Measurements from ENCODE around the gene ADAMTS2. TPM values are rescaled to one million over a fixed set of nuclear protein-coding genes. Genes with fewer than 3 reads are reported as not detected.

ADAMTS2 gene
- polyA plus RNA-seq, 1 experiment: 129 TPM

DNA sequence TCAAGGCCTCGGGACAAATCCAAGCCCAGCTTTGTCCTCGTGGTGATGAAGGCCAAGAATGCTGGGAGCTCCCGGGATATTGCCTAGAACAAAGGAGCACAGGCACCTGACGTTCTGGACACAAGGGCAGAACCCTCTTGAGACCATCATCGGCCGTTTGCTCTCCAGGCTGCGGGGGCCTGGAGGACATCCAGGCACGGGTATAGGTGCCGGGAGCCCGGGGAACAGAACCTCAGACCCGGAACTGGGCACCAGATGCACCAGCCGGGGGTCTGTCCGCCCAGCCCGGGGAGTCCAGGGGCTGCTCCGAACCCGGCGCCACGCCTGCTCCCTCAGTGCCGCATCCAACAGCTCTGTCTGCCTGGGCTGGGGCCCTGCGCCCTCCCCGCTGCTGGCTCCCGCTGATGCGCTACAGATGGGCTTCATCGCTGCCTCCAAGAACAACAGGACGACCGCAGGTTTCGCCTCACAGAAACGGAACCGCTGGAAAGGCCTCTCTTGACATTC, 88.0 kb downstream of the ADAMTS2 start:
- ChIA-PET CTCF (interaction anchor here (1.4 to 2.1 kb wide), 4 partner anchors 85 to 91 kb away, joined by 4 to 7 read pairs (median 7); no protein-coding TSS in a partner anchor), POLR2A (interaction anchor here (0.8 to 1.4 kb wide), 5 partner anchors 8 to 69 kb away, joined by 3 to 5 read pairs (median 3); no protein-coding TSS in a partner anchor)
- DNase-seq (ENCODE audit: low read depth): no peak
- TF ChIP-seq, protein P1, sequence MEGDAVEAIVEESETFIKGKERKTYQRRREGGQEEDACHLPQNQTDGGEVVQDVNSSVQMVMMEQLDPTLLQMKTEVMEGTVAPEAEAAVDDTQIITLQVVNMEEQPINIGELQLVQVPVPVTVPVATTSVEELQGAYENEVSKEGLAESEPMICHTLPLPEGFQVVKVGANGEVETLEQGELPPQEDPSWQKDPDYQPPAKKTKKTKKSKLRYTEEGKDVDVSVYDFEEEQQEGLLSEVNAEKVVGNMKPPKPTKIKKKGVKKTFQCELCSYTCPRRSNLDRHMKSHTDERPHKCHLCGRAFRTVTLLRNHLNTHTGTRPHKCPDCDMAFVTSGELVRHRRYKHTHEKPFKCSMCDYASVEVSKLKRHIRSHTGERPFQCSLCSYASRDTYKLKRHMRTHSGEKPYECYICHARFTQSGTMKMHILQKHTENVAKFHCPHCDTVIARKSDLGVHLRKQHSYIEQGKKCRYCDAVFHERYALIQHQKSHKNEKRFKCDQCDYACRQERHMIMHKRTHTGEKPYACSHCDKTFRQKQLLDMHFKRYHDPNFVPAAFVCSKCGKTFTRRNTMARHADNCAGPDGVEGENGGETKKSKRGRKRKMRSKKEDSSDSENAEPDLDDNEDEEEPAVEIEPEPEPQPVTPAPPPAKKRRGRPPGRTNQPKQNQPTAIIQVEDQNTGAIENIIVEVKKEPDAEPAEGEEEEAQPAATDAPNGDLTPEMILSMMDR (IDR thresholded peaks at IDR 0.05; ENCODE audit: insufficient read depth, low read depth, low read length): no peak
- Histone ChIP-seq H3K27me3 (ENCODE audit: control insufficient read depth, insufficient read depth, low read length) (no peaks in the 10 kb centered on the region), H3K4me3 (ENCODE audit: low read depth, low read length) (peak overlapping the region; percentile 22), H3K36me3 (ENCODE audit: control insufficient read depth, insufficient read depth, low read length) (peaks cover 11% of the 10 kb centered on the region)

DNA sequence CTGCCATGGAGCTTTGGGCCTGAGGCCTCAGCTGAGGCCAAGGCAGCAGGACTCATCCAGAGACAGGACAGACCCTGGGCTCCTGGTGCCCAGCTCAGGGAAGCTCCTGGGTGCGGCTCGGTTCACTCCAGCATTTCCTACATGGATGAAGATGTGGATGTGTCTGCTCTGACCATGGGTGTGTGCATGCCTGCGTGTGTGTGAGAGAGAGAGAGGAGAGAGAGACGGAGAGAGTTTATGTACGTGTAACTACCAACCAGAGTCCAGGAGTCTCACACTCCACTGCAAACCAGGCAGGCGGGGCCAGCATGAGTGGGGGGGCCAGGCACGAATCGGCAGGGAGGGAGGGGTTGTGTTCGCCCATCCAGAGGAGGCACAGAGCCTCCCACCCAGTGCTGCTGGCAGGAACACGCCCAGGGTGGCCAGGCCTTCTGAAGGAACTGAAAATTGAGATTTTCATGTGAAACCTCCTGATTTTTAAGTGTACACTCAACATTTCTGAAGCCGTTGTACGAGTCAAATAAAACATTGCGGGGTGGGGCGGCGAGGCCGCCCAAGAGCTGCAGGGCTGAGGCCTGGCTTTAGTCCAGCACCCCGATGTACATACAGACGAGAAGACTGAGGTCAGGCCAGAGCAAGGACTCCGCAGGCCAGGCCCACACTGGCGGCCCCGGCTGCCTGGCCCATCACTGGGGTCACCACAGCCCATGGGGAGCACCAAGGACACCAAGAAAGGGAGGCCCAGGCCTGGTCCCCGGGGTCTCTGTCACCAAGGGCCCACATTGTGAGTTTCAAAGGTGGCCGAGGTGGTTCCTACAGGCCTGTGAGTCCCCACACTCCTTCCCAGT, 88.7 kb downstream of the ADAMTS2 start:
- peak overlapping the region; percentile 22 for H3K4me3 ChIP-seq (ENCODE audit: low read depth, low read length)
- POLR2A ChIA-PET: interaction anchor here (0.8 to 1.4 kb wide), 5 partner anchors 9 to 70 kb away, joined by 3 to 5 read pairs (median 3); no protein-coding TSS in a partner anchor
- H3K27me3 ChIP-seq (ENCODE audit: control insufficient read depth, insufficient read depth, low read length): no peaks in the 10 kb centered on the region
- TF ChIP-seq, protein P1 (IDR thresholded peaks at IDR 0.05; ENCODE audit: insufficient read depth, low read depth, low read length): no peak
- peaks cover 11% of the 10 kb centered on the region for H3K36me3 ChIP-seq (ENCODE audit: control insufficient read depth, insufficient read depth, low read length)
- DNase-seq (ENCODE audit: low read depth): no peak
- CTCF ChIA-PET: interaction anchor here (1.7 to 2.1 kb wide), 3 partner anchors 86 to 91 kb away, joined by 7 read pairs; no protein-coding TSS in a partner anchor

DNA sequence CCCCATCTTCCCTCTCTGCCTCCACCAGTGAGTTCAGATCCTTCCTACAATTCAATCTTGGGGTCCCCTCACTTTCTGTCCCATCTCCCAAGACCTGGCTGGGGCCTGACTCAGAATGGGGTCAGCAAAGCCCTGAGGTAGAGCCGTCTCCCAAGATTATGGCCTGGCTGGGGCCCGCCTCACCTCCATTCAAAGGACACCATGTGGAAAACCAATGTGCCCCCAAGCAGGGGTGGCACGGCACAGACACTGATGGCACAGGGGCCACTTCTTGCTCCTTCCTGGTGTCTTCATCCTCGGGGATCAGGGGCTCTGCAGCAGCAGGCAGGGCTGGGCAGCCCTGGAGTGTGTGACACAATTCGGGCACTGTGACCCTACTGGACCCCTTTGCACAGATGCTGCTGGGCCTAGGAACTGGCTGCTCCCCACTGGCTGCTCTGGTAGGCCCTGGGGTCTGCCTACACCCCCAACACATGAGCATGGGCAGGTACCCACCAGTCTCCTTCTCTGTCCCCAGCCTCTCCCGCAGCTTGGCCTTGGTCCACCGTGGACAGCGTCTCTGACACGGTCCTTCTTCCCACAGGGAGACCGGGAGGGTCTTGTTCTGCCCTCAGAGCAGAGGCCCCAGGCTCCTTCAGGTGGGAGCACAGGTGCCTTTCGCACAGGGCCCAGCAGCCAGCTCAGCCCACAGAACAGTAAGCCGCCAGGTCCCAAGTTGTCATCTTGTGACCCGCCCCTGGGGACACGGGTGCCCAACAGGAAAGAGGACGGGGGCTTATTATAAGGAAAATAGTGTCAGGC, 89.5 kb downstream of the ADAMTS2 start:
- Histone ChIP-seq H3K36me3 (ENCODE audit: control insufficient read depth, insufficient read depth, low read length) (peaks cover 10% of the 10 kb centered on the region), H3K27me3 (ENCODE audit: control insufficient read depth, insufficient read depth, low read length) (no peaks in the 10 kb centered on the region), H3K4me3 (ENCODE audit: low read depth, low read length) (no peak overlapping the region)
- CTCF ChIA-PET: no interaction called here
- TF ChIP-seq, protein P1 (IDR thresholded peaks at IDR 0.05; ENCODE audit: insufficient read depth, low read depth, low read length): no peak
- no peak for DNase-seq (ENCODE audit: low read depth)
- POLR2A ChIA-PET: no interaction called here

DNA sequence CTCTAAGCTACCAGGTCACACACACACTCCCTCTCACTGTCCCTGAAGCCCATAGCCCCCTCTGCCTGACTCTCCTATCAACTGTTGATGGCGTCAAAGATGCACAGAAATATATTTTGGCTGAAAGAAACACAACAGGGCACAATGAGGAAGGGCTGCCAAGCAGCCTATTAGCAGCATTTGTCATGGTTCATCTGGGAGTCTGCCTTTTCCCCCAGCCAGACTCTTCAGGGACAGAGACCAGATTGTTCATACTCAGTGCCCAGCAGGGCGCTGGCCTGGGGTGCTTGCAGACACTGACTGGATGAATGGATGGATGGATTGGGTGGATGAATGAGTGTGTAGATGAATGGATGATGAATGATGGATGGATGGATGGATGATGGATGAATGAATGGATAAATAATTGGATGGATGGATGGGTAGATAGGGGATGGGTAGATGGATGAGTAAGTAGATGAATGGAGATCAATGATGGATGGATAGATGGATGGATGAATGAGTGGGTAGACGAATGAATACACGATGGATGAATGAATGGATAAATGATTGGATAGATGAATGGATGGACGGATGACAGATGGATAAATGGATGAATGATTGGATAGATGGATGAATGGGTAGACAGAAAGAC, 90.5 kb downstream of the ADAMTS2 start:
- POLR2A ChIA-PET: no interaction called here
- H3K27me3 ChIP-seq (ENCODE audit: control insufficient read depth, insufficient read depth, low read length): no peaks in the 10 kb centered on the region
- DNase-seq (ENCODE audit: low read depth): no peak
- TF ChIP-seq, protein P1 (IDR thresholded peaks at IDR 0.05; ENCODE audit: insufficient read depth, low read depth, low read length): no peak
- H3K4me3 ChIP-seq (ENCODE audit: low read depth, low read length): no peak overlapping the region
- CTCF ChIA-PET: no interaction called here
- peaks cover 12% of the 10 kb centered on the region for H3K36me3 ChIP-seq (ENCODE audit: control insufficient read depth, insufficient read depth, low read length)
